Measurements from ENCODE around the gene IKZF3.
"Not testable (repeated sequence)": the region's sequence is repeated elsewhere in the genome, so short reads cannot be mapped to it uniquely, and the experiment has no call there.

The IKZF3 gene

GRCh38 chr17:39722104-39722503 lies 142.0 kb downstream of the IKZF3 start:
- in situ Hi-C loops (cut with HindIII; ENCODE audit: low sequenced_read_pairs): no loop called here

- in situ Hi-C loops (cut with HindIII; ENCODE audit: low sequenced_read_pairs): no loop called here
Observed at GRCh38 chr17:39719563-39720355, 144.4 kb downstream of the IKZF3 start.

GRCh38 chr17:39717660-39718059 lies 146.5 kb downstream of the IKZF3 start:
- in situ Hi-C loops (cut with HindIII; ENCODE audit: low sequenced_read_pairs): no loop called here

GRCh38 chr17:39716879-39717536 lies 147.1 kb downstream of the IKZF3 start:
- in situ Hi-C loops (cut with HindIII; ENCODE audit: low sequenced_read_pairs): no loop called here

GRCh38 chr17:39716073-39716818 lies 147.9 kb downstream of the IKZF3 start:
- in situ Hi-C loops (cut with HindIII; ENCODE audit: low sequenced_read_pairs): no loop called here

- in situ Hi-C loops (cut with HindIII; ENCODE audit: low sequenced_read_pairs): no loop called here
Observed at GRCh38 chr17:39715375-39716072, 148.6 kb downstream of the IKZF3 start.

- in situ Hi-C loops (cut with HindIII; ENCODE audit: low sequenced_read_pairs): no loop called here
Observed at GRCh38 chr17:39714234-39714633, 149.9 kb downstream of the IKZF3 start.

GRCh38 chr17:39711851-39712250 lies 152.3 kb downstream of the IKZF3 start:
- in situ Hi-C loops (cut with HindIII; ENCODE audit: low sequenced_read_pairs): no loop called here

- in situ Hi-C loops (cut with HindIII; ENCODE audit: low sequenced_read_pairs): not testable (repeated sequence)
Observed at GRCh38 chr17:39711071-39711470, 153.0 kb downstream of the IKZF3 start.

GRCh38 chr17:39709998-39710964 lies 153.8 kb downstream of the IKZF3 start:
- in situ Hi-C loops (cut with HindIII; ENCODE audit: low sequenced_read_pairs): no loop called here

- in situ Hi-C loops (cut with HindIII; ENCODE audit: low sequenced_read_pairs): no loop called here
Observed at GRCh38 chr17:39709319-39709997, 154.7 kb downstream of the IKZF3 start.
